ENCODE measurements around the gene TERT. TPM values are rescaled to one million over a fixed set of nuclear protein-coding genes. Genes with fewer than 3 reads are reported as not detected.
A peak's percentile ranks its signal among the peaks of the same experiment; 100 is the strongest.

Gene TERT
- total RNA-seq, 1 donor from 2014 or later: 2.9 TPM

DNA sequence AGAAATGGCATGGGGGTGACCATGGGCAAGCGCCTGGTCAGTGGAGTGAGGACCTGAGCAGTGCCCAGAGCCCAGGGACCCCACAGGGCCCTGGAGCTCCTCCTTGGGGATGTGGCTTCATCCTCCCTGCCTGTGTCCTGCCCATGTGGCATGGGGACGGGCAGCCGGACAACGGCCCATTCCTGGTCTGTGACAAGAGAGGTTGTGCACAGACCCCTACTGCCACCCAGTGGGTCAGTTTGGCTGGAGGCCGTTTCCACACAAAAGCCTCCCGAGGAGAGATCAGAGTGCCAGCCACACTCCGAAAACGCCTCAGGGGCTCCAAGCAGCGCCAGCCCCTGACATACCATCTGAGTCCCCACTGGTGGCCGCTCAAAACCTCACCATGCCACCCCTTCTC is 49.9 kb downstream of the TERT start:
- Mint-ChIP-seq H3K4me3 (ENCODE audit: unreplicated experiment) (no peak overlapping the region), H3K9me3 (ENCODE audit: unreplicated experiment) (peaks cover 6% of the 10 kb centered on the region), H3K27ac (ENCODE audit: unreplicated experiment) (no peak overlapping the region), H3K27me3 (ENCODE audit: unreplicated experiment) (no peaks in the 10 kb centered on the region), H3K4me1 (ENCODE audit: low read depth, unreplicated experiment) (peaks cover 3% of the 10 kb centered on the region), H3K36me3 (ENCODE audit: unreplicated experiment) (no peaks in the 10 kb centered on the region)
- TF ChIP-seq, protein P1, sequence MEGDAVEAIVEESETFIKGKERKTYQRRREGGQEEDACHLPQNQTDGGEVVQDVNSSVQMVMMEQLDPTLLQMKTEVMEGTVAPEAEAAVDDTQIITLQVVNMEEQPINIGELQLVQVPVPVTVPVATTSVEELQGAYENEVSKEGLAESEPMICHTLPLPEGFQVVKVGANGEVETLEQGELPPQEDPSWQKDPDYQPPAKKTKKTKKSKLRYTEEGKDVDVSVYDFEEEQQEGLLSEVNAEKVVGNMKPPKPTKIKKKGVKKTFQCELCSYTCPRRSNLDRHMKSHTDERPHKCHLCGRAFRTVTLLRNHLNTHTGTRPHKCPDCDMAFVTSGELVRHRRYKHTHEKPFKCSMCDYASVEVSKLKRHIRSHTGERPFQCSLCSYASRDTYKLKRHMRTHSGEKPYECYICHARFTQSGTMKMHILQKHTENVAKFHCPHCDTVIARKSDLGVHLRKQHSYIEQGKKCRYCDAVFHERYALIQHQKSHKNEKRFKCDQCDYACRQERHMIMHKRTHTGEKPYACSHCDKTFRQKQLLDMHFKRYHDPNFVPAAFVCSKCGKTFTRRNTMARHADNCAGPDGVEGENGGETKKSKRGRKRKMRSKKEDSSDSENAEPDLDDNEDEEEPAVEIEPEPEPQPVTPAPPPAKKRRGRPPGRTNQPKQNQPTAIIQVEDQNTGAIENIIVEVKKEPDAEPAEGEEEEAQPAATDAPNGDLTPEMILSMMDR (IDR thresholded peaks at IDR 0.05; ENCODE audit: partially characterized antibody, unreplicated experiment): no peak
- no peak for DNase-seq

DNA sequence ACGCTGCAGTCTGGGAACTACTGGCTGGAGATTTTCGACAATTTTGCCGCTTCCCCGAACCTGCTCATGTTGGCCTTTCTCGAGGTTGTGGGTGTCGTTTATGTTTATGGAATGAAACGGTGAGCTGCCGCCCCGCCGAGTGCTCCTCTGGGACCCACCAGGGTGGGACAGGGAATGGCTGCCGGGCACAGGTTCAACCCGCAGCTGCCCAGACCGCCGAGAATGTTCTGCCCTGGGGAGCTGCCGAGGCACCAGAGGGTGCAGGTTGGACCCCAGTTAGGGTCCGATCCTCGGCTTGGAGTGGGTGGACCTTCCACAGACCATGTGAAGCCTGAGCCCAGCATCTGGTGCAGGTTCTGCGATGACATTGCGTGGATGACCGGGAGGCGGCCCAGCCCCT is 50.6 kb downstream of the TERT start:
- H3K4me1 Mint-ChIP-seq (ENCODE audit: low read depth, unreplicated experiment): peaks cover 3% of the 10 kb centered on the region
- no peaks in the 10 kb centered on the region for H3K27me3 Mint-ChIP-seq (ENCODE audit: unreplicated experiment)
- no peak overlapping the region for H3K27ac Mint-ChIP-seq (ENCODE audit: unreplicated experiment)
- H3K36me3 Mint-ChIP-seq (ENCODE audit: unreplicated experiment): no peaks in the 10 kb centered on the region
- no peak overlapping the region for H3K4me3 Mint-ChIP-seq (ENCODE audit: unreplicated experiment)
- no peak for DNase-seq
- H3K9me3 Mint-ChIP-seq (ENCODE audit: unreplicated experiment): peaks cover 6% of the 10 kb centered on the region
- TF ChIP-seq, protein P1 (IDR thresholded peaks at IDR 0.05; ENCODE audit: partially characterized antibody, unreplicated experiment): no peak

DNA sequence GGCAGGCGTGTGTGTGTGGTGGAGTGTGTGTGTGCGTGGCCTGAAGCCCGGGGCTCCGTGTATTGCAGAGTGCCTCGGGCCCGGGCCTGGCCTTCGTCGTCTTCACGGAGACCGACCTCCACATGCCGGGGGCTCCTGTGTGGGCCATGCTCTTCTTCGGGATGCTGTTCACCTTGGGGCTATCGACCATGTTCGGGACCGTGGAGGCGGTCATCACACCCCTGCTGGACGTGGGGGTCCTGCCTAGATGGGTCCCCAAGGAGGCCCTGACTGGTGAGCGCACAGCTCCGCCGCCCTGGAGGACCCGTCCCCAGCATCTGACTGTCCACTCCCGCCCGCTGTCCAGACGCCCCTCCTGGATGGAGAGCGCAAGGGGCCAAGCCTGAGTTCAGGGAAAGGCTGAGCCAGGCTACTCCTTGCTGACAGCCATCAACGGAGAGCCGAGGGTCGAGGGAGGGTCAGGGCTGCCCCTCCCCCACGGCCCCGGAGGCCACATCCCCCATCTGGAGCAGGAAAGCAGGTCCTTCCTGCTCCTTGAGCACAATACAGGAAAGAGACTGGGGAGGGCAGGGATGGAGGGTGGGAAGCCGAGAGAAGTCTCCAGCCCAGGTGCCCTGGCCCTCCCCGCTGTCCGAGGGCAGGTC is 51.3 kb downstream of the TERT start:
- Mint-ChIP-seq H3K4me3 (ENCODE audit: unreplicated experiment) (no peak overlapping the region), H3K27ac (ENCODE audit: unreplicated experiment) (no peak overlapping the region), H3K4me1 (ENCODE audit: low read depth, unreplicated experiment) (peaks cover 3% of the 10 kb centered on the region), H3K27me3 (ENCODE audit: unreplicated experiment) (no peaks in the 10 kb centered on the region), H3K36me3 (ENCODE audit: unreplicated experiment) (no peaks in the 10 kb centered on the region), H3K9me3 (ENCODE audit: unreplicated experiment) (peaks cover 6% of the 10 kb centered on the region)
- TF ChIP-seq, protein P1 (IDR thresholded peaks at IDR 0.05; ENCODE audit: partially characterized antibody, unreplicated experiment): no peak
- DNase-seq: peak; percentile 45

DNA sequence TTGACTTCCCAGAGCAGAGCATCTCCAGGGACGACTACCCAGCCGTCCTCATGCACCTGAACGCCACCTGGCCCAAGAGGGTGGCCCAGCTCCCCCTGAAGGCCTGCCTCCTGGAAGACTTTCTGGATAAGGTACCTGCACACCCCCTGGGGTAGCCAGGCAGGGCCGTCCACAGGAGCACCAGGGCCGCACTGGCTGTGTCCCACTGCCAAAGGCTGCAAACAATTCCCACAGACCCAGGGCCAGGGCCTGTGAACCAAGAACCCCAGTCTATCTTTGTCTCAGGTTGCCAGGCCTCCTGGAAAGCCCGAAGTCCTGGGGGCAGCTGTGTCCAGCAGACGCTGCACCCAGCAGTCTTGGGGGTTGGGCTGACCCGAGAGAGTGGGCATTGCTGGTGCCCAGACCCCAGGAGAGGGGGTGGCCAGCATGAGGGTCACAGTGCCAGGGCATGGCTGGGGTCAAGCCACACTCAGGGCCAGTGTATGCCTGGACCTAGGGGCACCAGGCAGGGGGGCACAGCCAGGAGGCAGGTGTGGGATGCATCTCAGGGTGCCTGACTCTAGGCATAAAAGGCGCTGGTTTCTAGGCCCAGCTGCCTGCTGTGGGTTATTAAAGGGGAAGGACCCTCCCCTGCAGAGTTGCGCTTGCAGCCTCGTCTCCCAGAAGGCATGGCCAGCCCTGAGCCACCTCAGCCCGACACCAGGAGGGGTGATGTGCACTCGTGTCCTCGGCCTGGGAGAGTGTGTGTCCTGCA is 52.0 kb downstream of the TERT start:
- Mint-ChIP-seq H3K27me3 (ENCODE audit: unreplicated experiment) (no peaks in the 10 kb centered on the region), H3K36me3 (ENCODE audit: unreplicated experiment) (no peaks in the 10 kb centered on the region), H3K27ac (ENCODE audit: unreplicated experiment) (no peak overlapping the region), H3K9me3 (ENCODE audit: unreplicated experiment) (peaks cover 6% of the 10 kb centered on the region), H3K4me1 (ENCODE audit: low read depth, unreplicated experiment) (peaks cover 3% of the 10 kb centered on the region), H3K4me3 (ENCODE audit: unreplicated experiment) (no peak overlapping the region)
- DNase-seq: no peak
- TF ChIP-seq, protein P1 (IDR thresholded peaks at IDR 0.05; ENCODE audit: partially characterized antibody, unreplicated experiment): no peak

DNA sequence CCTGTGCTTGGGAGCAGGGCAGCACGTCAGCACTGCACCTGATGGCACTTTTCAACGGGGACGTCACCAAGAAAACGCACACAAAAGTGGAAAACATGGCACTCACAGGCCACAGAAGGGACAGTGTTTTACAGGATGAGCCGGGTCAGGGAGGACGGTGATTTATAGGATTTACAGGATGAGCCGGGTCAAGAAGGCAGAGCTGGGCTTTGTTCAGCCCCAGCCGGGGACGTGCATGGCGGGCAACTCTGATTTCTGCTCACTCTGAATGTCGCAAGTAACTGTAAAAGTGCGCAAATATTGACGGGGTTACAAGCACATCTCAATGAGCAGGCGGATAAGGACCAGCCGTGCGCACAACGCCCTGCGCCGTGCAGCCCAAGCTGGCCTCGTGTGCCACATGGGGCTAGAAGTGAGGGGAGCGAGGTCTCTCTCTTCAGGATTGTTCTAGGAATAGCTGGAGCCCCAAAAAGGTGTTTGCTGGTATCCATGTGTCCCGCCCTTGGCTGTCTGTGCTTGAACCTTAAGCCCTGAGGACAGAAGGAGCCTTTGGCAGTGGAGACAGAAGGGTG is 53.3 kb downstream of the TERT start:
- TF ChIP-seq, protein P1 (IDR thresholded peaks at IDR 0.05; ENCODE audit: partially characterized antibody, unreplicated experiment): no peak
- peaks cover under 1% of the 10 kb centered on the region for H3K36me3 Mint-ChIP-seq (ENCODE audit: unreplicated experiment)
- no peak for DNase-seq
- no peak overlapping the region for H3K27ac Mint-ChIP-seq (ENCODE audit: unreplicated experiment)
- no peak overlapping the region for H3K4me3 Mint-ChIP-seq (ENCODE audit: unreplicated experiment)
- no peaks in the 10 kb centered on the region for H3K4me1 Mint-ChIP-seq (ENCODE audit: low read depth, unreplicated experiment)
- peaks cover 4% of the 10 kb centered on the region for H3K27me3 Mint-ChIP-seq (ENCODE audit: unreplicated experiment)
- peaks cover 8% of the 10 kb centered on the region for H3K9me3 Mint-ChIP-seq (ENCODE audit: unreplicated experiment)

Measured in glutamatergic neuron (in vitro differentiated cells).